Measurements from ENCODE around the gene TMEM131L. TPM values are rescaled to one million over a fixed set of nuclear protein-coding genes. Genes with fewer than 3 reads are reported as not detected.

TMEM131L gene
- total RNA-seq, 1 donor from 2014 or later = 39.5 TPM

- Mint-ChIP-seq H3K4me3 (no peak overlapping the region), H3K4me1 (ENCODE audit: low read depth) (peaks cover 46% of the 10 kb centered on the region), H3K27me3 (ENCODE audit: insufficient read depth) (no peaks in the 10 kb centered on the region), H3K27ac (no peak overlapping the region), H3K36me3 (ENCODE audit: low read depth) (peaks cover 31% of the 10 kb centered on the region), H3K9me3 (peaks cover 7% of the 10 kb centered on the region)
- intact Hi-C loops (cut with micrococcal nuclease) = no loop called here
- no peak for DNase-seq (ENCODE audit: low spot score)
Measured at GRCh38 chr4:153514688-153515426, 48.7 kb downstream of the TMEM131L start.

GRCh38 chr4:153517159-153517558 lies 51.0 kb downstream of the TMEM131L start:
- H3K36me3 Mint-ChIP-seq (ENCODE audit: low read depth) = peaks cover 24% of the 10 kb centered on the region
- DNase-seq (ENCODE audit: low spot score) = no peak
- H3K27me3 Mint-ChIP-seq (ENCODE audit: insufficient read depth) = no peaks in the 10 kb centered on the region
- H3K9me3 Mint-ChIP-seq = no peaks in the 10 kb centered on the region
- no peak overlapping the region for H3K27ac Mint-ChIP-seq
- peaks cover 69% of the 10 kb centered on the region for H3K4me1 Mint-ChIP-seq (ENCODE audit: low read depth)
- no peak overlapping the region for H3K4me3 Mint-ChIP-seq
- intact Hi-C loops (cut with micrococcal nuclease) = no loop called here

DNA sequence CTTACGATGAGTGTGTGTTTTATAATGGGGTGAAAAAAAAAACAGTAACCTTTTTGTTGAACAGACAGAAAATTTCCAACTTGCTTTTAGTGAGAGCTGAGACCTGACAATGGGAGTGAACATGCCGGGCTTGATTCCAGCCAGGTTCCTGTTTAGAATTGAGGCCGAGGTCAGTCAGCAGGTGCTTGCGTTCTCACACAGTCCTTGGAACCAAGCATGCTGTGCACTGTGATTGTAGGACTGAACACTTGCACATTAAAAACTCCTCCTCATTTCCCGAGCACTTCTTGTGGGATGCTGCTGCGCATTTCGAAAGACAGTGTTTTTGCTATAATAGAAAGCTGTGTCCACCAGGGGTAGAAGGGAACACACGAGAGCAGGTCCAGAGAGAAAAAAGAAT lies 51.8 kb downstream of the TMEM131L start:
- Mint-ChIP-seq H3K36me3 (ENCODE audit: low read depth) (peaks cover 24% of the 10 kb centered on the region), H3K4me3 (peak overlapping the region; percentile 72), H3K27me3 (ENCODE audit: insufficient read depth) (no peaks in the 10 kb centered on the region), H3K9me3 (no peaks in the 10 kb centered on the region), H3K4me1 (ENCODE audit: low read depth) (peaks cover 78% of the 10 kb centered on the region), H3K27ac (no peak overlapping the region)
- intact Hi-C loops (cut with micrococcal nuclease) = no loop called here
- DNase-seq (ENCODE audit: low spot score) = no peak

DNA sequence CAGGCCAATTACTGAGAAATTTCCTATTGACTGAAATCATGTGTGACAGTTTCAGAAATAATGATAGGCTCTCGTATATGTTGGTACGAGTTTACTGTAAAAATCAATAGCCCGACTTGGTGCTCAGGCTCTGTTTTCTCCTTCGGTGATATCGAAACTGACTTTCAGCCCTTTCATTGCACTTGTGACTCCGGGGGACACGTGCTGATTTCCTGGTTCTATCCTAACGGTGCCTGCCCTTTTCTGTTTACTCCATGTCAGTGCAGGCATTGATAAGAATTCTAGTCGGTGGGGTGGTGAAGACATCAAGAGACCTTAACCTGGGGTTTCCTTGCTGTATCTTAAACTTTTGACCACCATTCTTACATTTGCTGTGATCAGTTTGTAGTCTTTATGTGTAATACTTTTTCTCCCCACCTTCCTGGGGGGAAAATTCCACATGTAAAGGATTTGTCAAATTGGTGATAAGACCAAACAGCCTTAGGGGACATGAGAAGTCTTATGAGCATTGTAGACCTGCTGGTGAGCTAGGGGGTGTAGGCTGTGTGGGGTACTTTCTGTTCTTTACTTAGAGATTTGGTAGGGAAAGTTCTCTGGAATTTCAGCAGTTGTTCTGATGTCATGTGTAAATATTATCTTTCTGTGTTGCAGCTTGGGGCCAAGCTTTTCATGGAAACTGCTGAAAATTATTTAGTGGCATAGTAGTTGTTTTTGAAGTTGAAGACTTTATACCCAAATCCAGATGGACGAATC lies 52.7 kb downstream of the TMEM131L start:
- H3K4me3 Mint-ChIP-seq = peak overlapping the region; percentile 72
- peak overlapping the region; percentile 63 for H3K27ac Mint-ChIP-seq
- DNase-seq (ENCODE audit: low spot score) = no peak
- H3K27me3 Mint-ChIP-seq (ENCODE audit: insufficient read depth) = no peaks in the 10 kb centered on the region
- peaks cover 78% of the 10 kb centered on the region for H3K4me1 Mint-ChIP-seq (ENCODE audit: low read depth)
- peaks cover 22% of the 10 kb centered on the region for H3K36me3 Mint-ChIP-seq (ENCODE audit: low read depth)
- intact Hi-C loops (cut with micrococcal nuclease) = no loop called here
- no peaks in the 10 kb centered on the region for H3K9me3 Mint-ChIP-seq

DNA sequence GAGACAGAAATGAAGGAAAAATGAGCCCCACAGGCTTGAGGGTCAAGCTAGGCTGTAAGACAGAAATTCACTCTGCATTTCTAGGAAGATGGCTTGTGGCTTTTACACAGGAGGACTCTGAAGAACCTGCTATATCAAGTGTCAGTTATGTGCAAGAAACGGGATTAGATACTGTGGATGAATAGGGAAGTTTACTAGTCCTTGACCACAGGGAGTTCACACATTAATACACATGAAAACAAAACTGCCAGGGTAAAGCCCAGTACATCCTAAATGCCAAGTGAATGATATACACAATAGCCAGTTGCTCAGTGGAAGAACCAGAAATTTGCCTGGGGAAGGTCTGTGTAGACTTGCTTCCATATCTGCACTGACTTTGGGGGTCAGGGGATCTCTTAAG lies 53.5 kb downstream of the TMEM131L start:
- H3K4me3 Mint-ChIP-seq = no peak overlapping the region
- no peaks in the 10 kb centered on the region for H3K27me3 Mint-ChIP-seq (ENCODE audit: insufficient read depth)
- peaks cover 25% of the 10 kb centered on the region for H3K36me3 Mint-ChIP-seq (ENCODE audit: low read depth)
- no peak overlapping the region for H3K27ac Mint-ChIP-seq
- DNase-seq (ENCODE audit: low spot score) = no peak
- peaks cover 82% of the 10 kb centered on the region for H3K4me1 Mint-ChIP-seq (ENCODE audit: low read depth)
- intact Hi-C loops (cut with micrococcal nuclease) = loop anchor here (10.0 kb wide), 2 partner anchors 985 to 1035 kb away; partner anchors contain the start of gene FBXW7
- H3K9me3 Mint-ChIP-seq = no peaks in the 10 kb centered on the region

DNA sequence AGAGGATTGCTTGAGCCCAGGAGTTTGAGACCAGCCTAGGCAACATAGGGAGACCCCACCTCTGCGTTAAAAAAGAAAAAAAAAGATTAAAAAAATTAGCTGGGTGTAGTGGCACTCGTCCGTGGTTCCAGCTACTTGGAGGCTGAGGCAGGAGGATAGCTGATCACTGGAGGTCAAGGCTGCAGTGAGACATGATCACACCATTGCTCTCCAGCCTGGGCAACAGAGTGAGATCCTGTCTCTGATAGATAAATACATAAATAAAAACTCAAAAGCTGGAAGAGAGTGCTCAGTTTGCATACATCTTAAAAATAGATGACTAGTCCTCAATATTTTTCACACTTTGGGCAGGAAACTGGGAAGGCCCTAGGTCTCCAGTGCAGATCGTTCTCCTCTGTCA lies 54.1 kb downstream of the TMEM131L start:
- no peak overlapping the region for H3K4me3 Mint-ChIP-seq
- no peak for DNase-seq (ENCODE audit: low spot score)
- peaks cover 25% of the 10 kb centered on the region for H3K36me3 Mint-ChIP-seq (ENCODE audit: low read depth)
- no peaks in the 10 kb centered on the region for H3K27me3 Mint-ChIP-seq (ENCODE audit: insufficient read depth)
- H3K9me3 Mint-ChIP-seq = no peaks in the 10 kb centered on the region
- H3K4me1 Mint-ChIP-seq (ENCODE audit: low read depth) = peaks cover 83% of the 10 kb centered on the region
- intact Hi-C loops (cut with micrococcal nuclease) = loop anchor here (10.0 kb wide), 2 partner anchors 985 to 1035 kb away; partner anchors contain the start of gene FBXW7
- no peak overlapping the region for H3K27ac Mint-ChIP-seq

GRCh38 chr4:153520801-153521329 lies 54.7 kb downstream of the TMEM131L start:
- peak overlapping the region; percentile 67 for H3K27ac Mint-ChIP-seq
- DNase-seq (ENCODE audit: low spot score) = no peak
- H3K4me1 Mint-ChIP-seq (ENCODE audit: low read depth) = peaks cover 82% of the 10 kb centered on the region
- H3K9me3 Mint-ChIP-seq = no peaks in the 10 kb centered on the region
- H3K36me3 Mint-ChIP-seq (ENCODE audit: low read depth) = peaks cover 25% of the 10 kb centered on the region
- intact Hi-C loops (cut with micrococcal nuclease) = loop anchor here (10.0 kb wide), 2 partner anchors 986 to 1036 kb away; partner anchors contain the start of gene FBXW7
- H3K4me3 Mint-ChIP-seq = peak overlapping the region; percentile 43
- no peaks in the 10 kb centered on the region for H3K27me3 Mint-ChIP-seq (ENCODE audit: insufficient read depth)

- no peak for DNase-seq (ENCODE audit: low spot score)
- peaks cover 25% of the 10 kb centered on the region for H3K36me3 Mint-ChIP-seq (ENCODE audit: low read depth)
- intact Hi-C loops (cut with micrococcal nuclease) = loop anchor here (10.0 kb wide), 2 partner anchors 987 to 1037 kb away; partner anchors contain the start of gene FBXW7
Measured at GRCh38 chr4:153521478-153521877, 55.3 kb downstream of the TMEM131L start.

GRCh38 chr4:153521999-153522801 lies 56.0 kb downstream of the TMEM131L start:
- intact Hi-C loops (cut with micrococcal nuclease) = loop anchor here (1.0 to 10.0 kb wide), 9 partner anchors 8 to 1037 kb away; partner anchors contain the start of genes FBXW7 and TMEM131L
- DNase-seq (ENCODE audit: low spot score) = peak; percentile 54
- Mint-ChIP-seq H3K4me1 (ENCODE audit: low read depth) (peaks cover 89% of the 10 kb centered on the region), H3K36me3 (ENCODE audit: low read depth) (peaks cover 29% of the 10 kb centered on the region), H3K9me3 (no peaks in the 10 kb centered on the region), H3K27me3 (ENCODE audit: insufficient read depth) (no peaks in the 10 kb centered on the region), H3K27ac (peak overlapping the region; percentile 91), H3K4me3 (peak overlapping the region; percentile 60)

More at GRCh38 chr4:153521478-153521877, 55.3 kb downstream of the TMEM131L start:
- peak overlapping the region; percentile 60 for H3K4me3 Mint-ChIP-seq
- peaks cover 83% of the 10 kb centered on the region for H3K4me1 Mint-ChIP-seq (ENCODE audit: low read depth)
- no peaks in the 10 kb centered on the region for H3K27me3 Mint-ChIP-seq (ENCODE audit: insufficient read depth)
- peak overlapping the region; percentile 91 for H3K27ac Mint-ChIP-seq
- H3K9me3 Mint-ChIP-seq = no peaks in the 10 kb centered on the region

GRCh38 chr4:153522802-153523094 lies 56.6 kb downstream of the TMEM131L start:
- Mint-ChIP-seq H3K4me3 (peak overlapping the region; percentile 60), H3K36me3 (ENCODE audit: low read depth) (peaks cover 28% of the 10 kb centered on the region), H3K27me3 (ENCODE audit: insufficient read depth) (no peaks in the 10 kb centered on the region), H3K27ac (peak overlapping the region; percentile 91), H3K9me3 (no peaks in the 10 kb centered on the region), H3K4me1 (ENCODE audit: low read depth) (peaks cover 89% of the 10 kb centered on the region)
- peak; percentile 46 for DNase-seq (ENCODE audit: low spot score)
- intact Hi-C loops (cut with micrococcal nuclease) = loop anchor here (1.0 to 10.0 kb wide), 9 partner anchors 8 to 1038 kb away; partner anchors contain the start of genes FBXW7 and TMEM131L

- intact Hi-C loops (cut with micrococcal nuclease) = loop anchor here (10.0 kb wide), 2 partner anchors 988 to 1038 kb away; partner anchors contain the start of gene FBXW7
- peak overlapping the region; percentile 60 for H3K4me3 Mint-ChIP-seq
- peak overlapping the region; percentile 91 for H3K27ac Mint-ChIP-seq
- H3K27me3 Mint-ChIP-seq (ENCODE audit: insufficient read depth) = no peaks in the 10 kb centered on the region
- H3K4me1 Mint-ChIP-seq (ENCODE audit: low read depth) = peaks cover 89% of the 10 kb centered on the region
- peaks cover 24% of the 10 kb centered on the region for H3K36me3 Mint-ChIP-seq (ENCODE audit: low read depth)
- no peak for DNase-seq (ENCODE audit: low spot score)
- no peaks in the 10 kb centered on the region for H3K9me3 Mint-ChIP-seq
Measured at GRCh38 chr4:153523164-153523796, 57.1 kb downstream of the TMEM131L start.

DNA sequence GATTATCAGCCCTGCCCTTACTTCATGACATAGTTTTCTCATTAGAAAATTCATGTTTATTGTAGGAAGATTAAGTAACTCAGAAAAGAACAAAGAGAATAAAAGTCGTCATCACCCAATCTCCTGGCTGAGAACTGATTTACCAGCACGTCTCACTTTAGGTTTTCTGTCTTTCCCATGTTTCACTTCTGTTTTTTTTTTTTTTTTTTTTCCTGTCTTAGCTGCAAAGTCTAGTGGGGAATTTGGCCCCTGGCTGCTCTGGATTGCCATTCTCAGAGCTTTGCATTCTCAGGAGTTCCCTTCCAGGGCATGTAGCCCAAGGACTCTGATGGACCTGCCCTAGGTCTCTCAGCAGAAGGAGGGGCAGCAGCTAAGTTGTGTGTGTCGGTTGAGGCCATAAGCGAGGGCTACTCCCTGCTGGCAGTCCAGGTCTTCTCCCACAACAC lies 57.8 kb downstream of the TMEM131L start:
- H3K27ac Mint-ChIP-seq = peak overlapping the region; percentile 91
- H3K9me3 Mint-ChIP-seq = no peaks in the 10 kb centered on the region
- intact Hi-C loops (cut with micrococcal nuclease) = loop anchor here (10.0 kb wide), 2 partner anchors 989 to 1039 kb away; partner anchors contain the start of gene FBXW7
- H3K36me3 Mint-ChIP-seq (ENCODE audit: low read depth) = peaks cover 21% of the 10 kb centered on the region
- H3K27me3 Mint-ChIP-seq (ENCODE audit: insufficient read depth) = no peaks in the 10 kb centered on the region
- H3K4me3 Mint-ChIP-seq = peak overlapping the region; percentile 60
- H3K4me1 Mint-ChIP-seq (ENCODE audit: low read depth) = peaks cover 89% of the 10 kb centered on the region
- no peak for DNase-seq (ENCODE audit: low spot score)
